SK-N-SH (cell line): ENCODE results near the gene SEPSECS. TPM values are rescaled to one million over a fixed set of nuclear protein-coding genes. Genes with fewer than 3 reads are reported as not detected.

Experiments
- CTCF ChIA-PET: fragments of 300-600, 350-600 bp; formaldehyde crosslinking; extraction: SDS; loops from one replicate; lab custom pipeline; 2021; lab: Yijun Ruan, JAX
- POLR2A ChIA-PET: fragments of 350-600 bp; sonication (Branson Sonifier 250); formaldehyde crosslinking; extraction: SDS; loops from one replicate; lab custom pipeline; 2020; ENCODE audit warnings: antibody characterized with exemption, inconsistent platforms; lab: Yijun Ruan, JAX
- DNase-seq: peaks from one replicate; pipeline ENCODE4 v3.0.0; 2012
- H2AFZ ChIP-seq: fragments of 200-600 bp; sonication (generic); 2 replicates; pipeline ENCODE4 v1.8.1; 2016; ENCODE audit warnings: antibody characterized with exemption, mild to moderate bottlenecking, low read depth
- H3F3A ChIP-seq: fragments of 200-600 bp; sonication (generic); replicated peaks from 2 replicates; pipeline ENCODE3; 2016; ENCODE audit warnings: antibody characterized with exemption, mild to moderate bottlenecking; ENCODE audit not compliant: insufficient read depth
- H3K27ac ChIP-seq, 2 experiments: fragments of 200-500 bp in 1 of 2; fragments of 200-600 bp in 1 of 2; sonication (Bioruptor generic) in 1 of 2; sonication (generic), shearing (Covaris generic) in 1 of 2; 2 replicates each; pipeline versions ENCODE4 v1.5.1 to v1.6.1; 2014 to 2016; ENCODE audit warnings: low read depth in 2 of 2, inconsistent platforms in 1 of 2, low read length in 1 of 2, mild to moderate bottlenecking in 1 of 2, mixed read lengths in 1 of 2
- H3K27me3 ChIP-seq: fragments of 200-600 bp; sonication (generic), shearing (Covaris generic); 2 replicates; pipeline ENCODE4 v1.6.1; 2016; ENCODE audit warnings: mixed run types; ENCODE audit not compliant: insufficient read depth
- H3K36me3 ChIP-seq, 2 experiments: fragments of 200-500 bp in 1 of 2; fragments of 200-600 bp in 1 of 2; sonication (Bioruptor generic) in 1 of 2; sonication (generic) in 1 of 2; replicated peaks in 1 of 2; 2 replicates each; pipeline versions ENCODE3 to v1.5.1; 2014 to 2016; ENCODE audit warnings: low read length in 1 of 2, mild to moderate bottlenecking in 1 of 2; ENCODE audit not compliant: insufficient read depth in 2 of 2, control insufficient read depth in 1 of 2
- H3K4me1 ChIP-seq, 2 experiments: fragments of 200-500 bp in 1 of 2; fragments of 200-600 bp in 1 of 2; sonication (Bioruptor generic) in 1 of 2; sonication (generic), shearing (Covaris generic) in 1 of 2; 2 replicates each; pipeline versions ENCODE4 v1.5.1 to v1.6.1; 2014 to 2016; ENCODE audit warnings: low read depth in 1 of 2, low read length in 1 of 2, mixed run types in 1 of 2; ENCODE audit not compliant: insufficient read depth in 2 of 2, control insufficient read depth in 1 of 2
- H3K4me2 ChIP-seq: fragments of 200-600 bp; sonication (generic), shearing (Covaris generic); 2 replicates; pipeline ENCODE4 v1.6.1; 2017; ENCODE audit warnings: mixed run types
- H3K4me3 ChIP-seq, 2 experiments: fragments of 200-500 bp in 1 of 2; fragments of 200-600 bp in 1 of 2; sonication (Bioruptor generic) in 1 of 2; sonication (generic), shearing (Covaris generic) in 1 of 2; 2 replicates each; pipeline versions ENCODE4 v1.5.1 to v1.8.1; 2014 to 2016; ENCODE audit warnings: low read depth in 2 of 2, inconsistent platforms in 1 of 2, low read length in 1 of 2, mild to moderate bottlenecking in 1 of 2, mixed read lengths in 1 of 2, moderate library complexity in 1 of 2
- H3K79me2 ChIP-seq: fragments of 200-600 bp; sonication (generic); 2 replicates; pipeline ENCODE4 v1.8.1; 2017; ENCODE audit warnings: mild to moderate bottlenecking; ENCODE audit not compliant: insufficient read depth
- H3K9ac ChIP-seq: fragments of 200-600 bp; sonication (generic); 2 replicates; pipeline ENCODE4 v1.6.1; 2017; ENCODE audit warnings: mixed run types
- H3K9me2 ChIP-seq: fragments of 200-600 bp; sonication (generic); 2 replicates; pipeline ENCODE4 v1.6.1; 2017; ENCODE audit warnings: mixed run types
- H3K9me3 ChIP-seq: fragments of 200-600 bp; sonication (generic); 2 replicates; pipeline ENCODE4 v1.6.1; 2017; ENCODE audit warnings: mixed run types, mild to moderate bottlenecking, moderate library complexity
- H4K20me1 ChIP-seq: fragments of 200-600 bp; sonication (generic); 2 replicates; pipeline ENCODE4 v1.6.1; 2017; ENCODE audit warnings: mild to moderate bottlenecking, mixed run types; ENCODE audit not compliant: insufficient read depth
- ELF1 ChIP-seq: IDR thresholded peaks from 2 replicates; pipeline ENCODE4 v1.4.0; 2012
- EP300 ChIP-seq, 2 experiments: IDR thresholded peaks; 2 replicates each; pipeline versions ENCODE4 v1.4.0 to v1.6.1; 2012; ENCODE audit warnings: borderline replicate concordance in 1 of 2, low read depth in 1 of 2, low read length in 1 of 2
- FOSL2 ChIP-seq: IDR thresholded peaks from 2 replicates; pipeline ENCODE4 v1.4.0; 2012; ENCODE audit warnings: low read depth, mild to moderate bottlenecking, moderate library complexity, borderline replicate concordance
- FOXJ3 ChIP-seq: sonication (generic); formaldehyde crosslinking; IDR thresholded peaks from 2 replicates; pipeline ENCODE4 v1.5.1; 2020; ENCODE audit warnings: mild to moderate bottlenecking, missing genetic modification reagents
- FOXM1 ChIP-seq: IDR thresholded peaks from 2 replicates; pipeline ENCODE4 v1.4.0; 2012; ENCODE audit warnings: low read depth, mild to moderate bottlenecking
- GABPA ChIP-seq: IDR thresholded peaks from 2 replicates; pipeline ENCODE4 v1.4.0; 2012; ENCODE audit warnings: low read depth, mild to moderate bottlenecking
- GATA2 ChIP-seq: sonication (generic); formaldehyde crosslinking; IDR thresholded peaks from 2 replicates; pipeline ENCODE4 v1.5.0; 2020; ENCODE audit warnings: mild to moderate bottlenecking, missing genetic modification reagents
- IRF3 ChIP-seq: fragments of 150-350 bp; IDR thresholded peaks from 2 replicates; pipeline ENCODE4 v1.6.1; 2016; ENCODE audit warnings: mild to moderate bottlenecking, low read depth, low read length
- MAX ChIP-seq: IDR thresholded peaks from 2 replicates; pipeline ENCODE4 v1.4.0; 2012; ENCODE audit warnings: low read depth
- NRF1 ChIP-seq: IDR thresholded peaks from 2 replicates; pipeline ENCODE4 v1.6.1; 2012; ENCODE audit warnings: low read depth, mild to moderate bottlenecking, low read length
- POLR2AphosphoS5 ChIP-seq: IDR thresholded peaks from 2 replicates; pipeline ENCODE4 v1.6.1; 2012; ENCODE audit warnings: low read depth, low read length
- RAD21 ChIP-seq: IDR thresholded peaks from 2 replicates; pipeline ENCODE4 v1.6.1; 2012; ENCODE audit warnings: mild to moderate bottlenecking, low read length
- RCOR1 ChIP-seq: fragments of 150-350 bp; IDR thresholded peaks from 2 replicates; pipeline ENCODE4 v1.6.1; 2017; ENCODE audit warnings: antibody characterized with exemption, low read length
- RFX5 ChIP-seq: IDR thresholded peaks from 2 replicates; pipeline ENCODE4 v1.6.1; 2012; ENCODE audit warnings: mild to moderate bottlenecking, improper control_type of control experiment, low read length
- RXRA ChIP-seq: IDR thresholded peaks from 2 replicates; pipeline ENCODE4 v1.4.0; 2012; ENCODE audit warnings: low read depth, mild to moderate bottlenecking, borderline replicate concordance
- SIN3A ChIP-seq: IDR thresholded peaks from 2 replicates; pipeline ENCODE4 v1.6.1; 2012; ENCODE audit warnings: low read depth, mild to moderate bottlenecking, low read length, moderate library complexity, borderline replicate concordance
- SMC3 ChIP-seq: IDR thresholded peaks from 2 replicates; pipeline ENCODE4 v1.6.1; 2012; ENCODE audit warnings: low read depth, low read length, improper control_type of control experiment
- TAF1 ChIP-seq: IDR thresholded peaks from 2 replicates; pipeline ENCODE4 v1.6.1; 2012; ENCODE audit warnings: low read depth, mild to moderate bottlenecking, low read length, moderate library complexity, borderline replicate concordance
- TEAD4 ChIP-seq: IDR thresholded peaks from 2 replicates; pipeline ENCODE4 v1.4.0; 2012; ENCODE audit warnings: mild to moderate bottlenecking, borderline replicate concordance; ENCODE audit not compliant: insufficient read depth
- USF1 ChIP-seq: IDR thresholded peaks from 2 replicates; pipeline ENCODE4 v1.4.0; 2012; ENCODE audit warnings: low read depth, borderline replicate concordance
- USF2 ChIP-seq: fragments of 150-350 bp; IDR thresholded peaks from 2 replicates; pipeline ENCODE4 v1.6.1; 2017; ENCODE audit warnings: antibody characterized with exemption, low read length, low read depth, borderline replicate concordance
- ZBTB33 ChIP-seq: IDR thresholded peaks from 2 replicates; pipeline ENCODE4 v1.4.0; 2012; ENCODE audit warnings: low read depth, borderline replicate concordance
- WGBS: methylation state at CpG from one replicate; pipeline ENCODE4 v1.1.6; 2017; ENCODE audit warnings: low lambda C conversion rate; 5-methylcytosine and 5-hydroxymethylcytosine counted together
- polyA plus RNA-seq, 3 experiments: library from polyadenylated mRNA; depleted of rRNA; stranded (reverse); fragments of >200 nt; gene quantifications; 2 replicates each; pipeline ENCODE4 v1.2.3, GENCODE V29; 2012

The SEPSECS gene
- polyA plus RNA-seq, 1 of the 3 experiments (the other 2 are of a cell fraction): 2.0 TPM

- DNase-seq: no peak
- 67% methylated on average over 1 of the region's 1 CpG for WGBS
- Histone ChIP-seq H3K4me2 (no peak overlapping the region), H3K79me2 (no peaks in the 10 kb centered on the region; the same call in 1 of the 2 replicates), H3K9me3 (peaks cover 1% of the 10 kb centered on the region; the same call in 1 of the 2 replicates), H3K27ac (no peak overlapping the region), H4K20me1 (no peaks in the 10 kb centered on the region), H2AFZ (no peak overlapping the region), H3K27me3 (no peaks in the 10 kb centered on the region), H3K9me2 (no peaks in the 10 kb centered on the region), H3K9ac (no peak overlapping the region), H3K36me3 (peaks cover 0 to 16% of the 10 kb centered on the region in 2 experiments), H3K4me1 (peaks cover 0 to 14% of the 10 kb centered on the region in 2 experiments; a peak in 2 of 4 replicates), H3F3A (peaks cover 21% of the 10 kb centered on the region), H3K4me3 (no peak overlapping the region)
- no peak for TF ChIP-seq FOXJ3
- no peak for TF ChIP-seq FOSL2
- no peak for TF ChIP-seq MAX
- no peak for TF ChIP-seq TAF1
- no peak for TF ChIP-seq ELF1
- TF ChIP-seq USF1: no peak
- no peak for TF ChIP-seq POLR2AphosphoS5
- no peak for TF ChIP-seq RAD21
- TF ChIP-seq EP300 (IDR thresholded peaks at IDR 0.05; ENCODE audit: borderline replicate concordance in 1 of 2, low read depth in 1 of 2, low read length in 1 of 2): no peak
- POLR2A ChIA-PET: no interaction called here
- CTCF ChIA-PET: interaction anchor here (1.3 to 1.8 kb wide), 3 partner anchors 14 to 150 kb away, joined by 4 to 6 read pairs (median 5); partner anchors contain the start of gene ZCCHC4
These were observed 2.9 kb upstream of the SEPSECS start for GRCh38 chr4:25163196-25163595.

- H3K9me3 ChIP-seq: no peaks in the 10 kb centered on the region
- H3K4me1 ChIP-seq: peaks cover 0 to 14% of the 10 kb centered on the region in 2 experiments; a peak in 2 of 4 replicates
- no peak overlapping the region for H3K9ac ChIP-seq
- no peak overlapping the region for H2AFZ ChIP-seq
- no peaks in the 10 kb centered on the region for H3K27me3 ChIP-seq
- H4K20me1 ChIP-seq: no peaks in the 10 kb centered on the region
- DNase-seq: no peak
- H3K4me2 ChIP-seq: no peak overlapping the region
- H3K36me3 ChIP-seq: peaks cover 0 to 16% of the 10 kb centered on the region in 2 experiments
- CTCF ChIA-PET: interaction anchor here (1.3 to 1.8 kb wide), 4 partner anchors 15 to 605 kb away, joined by 3 to 6 read pairs (median 5); partner anchors contain the start of gene ZCCHC4
- no peak overlapping the region for H3K27ac ChIP-seq
- 100% methylated on average over 1 of the region's 1 CpG for WGBS
- POLR2A ChIA-PET: no interaction called here
- H3F3A ChIP-seq: peaks cover 21% of the 10 kb centered on the region
- H3K9me2 ChIP-seq: no peaks in the 10 kb centered on the region
- H3K4me3 ChIP-seq: no peak overlapping the region
- H3K79me2 ChIP-seq: no peaks in the 10 kb centered on the region; the same call in 1 of the 2 replicates
- TF ChIP-seq SIN3A: no peak
- TF ChIP-seq EP300 (IDR thresholded peaks at IDR 0.05; ENCODE audit: borderline replicate concordance in 1 of 2, low read depth in 1 of 2, low read length in 1 of 2): no peak
- no peak for TF ChIP-seq GATA2 (CRISPR knock-in tag)
- TF ChIP-seq NRF1: no peak
- no peak for TF ChIP-seq POLR2AphosphoS5
- TF ChIP-seq RFX5: no peak
- TF ChIP-seq TEAD4: no peak
- no peak for TF ChIP-seq RCOR1
- TF ChIP-seq RXRA: no peak
- no peak for TF ChIP-seq GABPA
- TF ChIP-seq SMC3: no peak
- TF ChIP-seq FOXJ3: no peak
- no peak for TF ChIP-seq USF2
- no peak for TF ChIP-seq RAD21
- TF ChIP-seq FOXM1: no peak
- no peak for TF ChIP-seq IRF3
- no peak for TF ChIP-seq ZBTB33
These were observed 2.3 kb upstream of the SEPSECS start for GRCh38 chr4:25162566-25162965.
